Memory B cell (primary cell): ENCODE data around the gene IDI2.

Experiments used
- ATAC-seq: fragments of 150-1000 bp; cut with Tn5 transposase; 2 replicates; pipeline ENCODE4 v1.10.0; 2021; ENCODE audit warnings: low read depth, mild to moderate bottlenecking, moderate library complexity
- DNase-seq, 2 donors: peaks; one replicate each; pipeline ENCODE4 v3.0.0; 2022; ENCODE audit warnings: low spot score in 2 of 2
- H3K27ac Mint-ChIP-seq: one replicate; pipeline ENCODE4 v1.8.0; 2022; ENCODE audit warnings: mild to moderate bottlenecking, moderate library complexity, mixed read lengths
- H3K27me3 Mint-ChIP-seq: one replicate; pipeline ENCODE4 v1.8.0; 2022; ENCODE audit warnings: mixed read lengths
- H3K36me3 Mint-ChIP-seq: one replicate; pipeline ENCODE4 v1.8.0; 2022; ENCODE audit warnings: mild to moderate bottlenecking, mixed read lengths
- H3K4me1 Mint-ChIP-seq: one replicate; pipeline ENCODE4 v1.8.0; 2022; ENCODE audit warnings: mixed read lengths
- H3K4me3 Mint-ChIP-seq: one replicate; pipeline ENCODE4 v1.8.0; 2022; ENCODE audit warnings: mild to moderate bottlenecking, moderate library complexity, mixed read lengths
- H3K9me3 Mint-ChIP-seq: one replicate; pipeline ENCODE4 v1.8.0; 2022; ENCODE audit warnings: mixed read lengths

The IDI2 gene

DNA sequence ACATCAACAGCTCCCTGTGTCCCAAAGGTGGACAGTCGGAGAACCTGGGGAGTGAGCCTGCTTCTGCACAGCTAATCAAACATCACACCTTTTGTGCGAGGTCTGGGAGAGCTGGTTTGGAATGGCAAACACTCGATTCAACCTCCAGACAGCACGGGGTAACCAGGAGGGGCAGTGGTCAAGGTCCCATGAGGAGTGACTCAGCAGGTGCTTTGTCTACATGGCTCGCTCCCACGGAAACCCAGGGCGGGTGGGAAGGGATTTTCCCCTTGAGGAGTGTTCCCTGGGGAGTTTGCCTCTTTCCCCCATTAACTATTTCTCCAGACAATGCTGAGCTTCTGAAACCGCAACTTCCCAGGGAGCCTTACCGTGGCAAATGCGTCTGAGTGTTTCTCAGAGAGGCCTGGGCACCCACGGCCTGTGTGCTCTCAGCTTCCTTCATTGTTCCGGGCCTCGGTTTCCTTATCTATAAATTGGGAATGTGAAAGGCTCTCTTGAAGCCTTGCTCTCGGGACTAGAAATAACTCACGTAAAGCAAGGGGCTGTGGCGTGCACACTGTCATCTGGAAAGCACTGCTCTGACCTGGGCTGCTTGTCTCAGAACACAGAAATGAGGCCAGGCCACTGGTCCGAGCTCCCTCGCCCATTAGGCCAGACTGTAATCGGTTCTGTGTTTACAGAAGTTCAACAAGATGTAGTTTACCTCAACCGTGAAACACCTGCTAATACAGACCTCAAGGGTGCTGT, 51.4 kb downstream of the IDI2 start:
- Mint-ChIP-seq H3K27ac (no peak overlapping the region), H3K4me3 (no peak overlapping the region), H3K27me3 (peaks cover 4% of the 10 kb centered on the region), H3K4me1 (peaks cover 4% of the 10 kb centered on the region), H3K36me3 (peaks cover 9% of the 10 kb centered on the region), H3K9me3 (peaks cover 13% of the 10 kb centered on the region)
- ATAC-seq (no peak), DNase-seq (no peak)

DNA sequence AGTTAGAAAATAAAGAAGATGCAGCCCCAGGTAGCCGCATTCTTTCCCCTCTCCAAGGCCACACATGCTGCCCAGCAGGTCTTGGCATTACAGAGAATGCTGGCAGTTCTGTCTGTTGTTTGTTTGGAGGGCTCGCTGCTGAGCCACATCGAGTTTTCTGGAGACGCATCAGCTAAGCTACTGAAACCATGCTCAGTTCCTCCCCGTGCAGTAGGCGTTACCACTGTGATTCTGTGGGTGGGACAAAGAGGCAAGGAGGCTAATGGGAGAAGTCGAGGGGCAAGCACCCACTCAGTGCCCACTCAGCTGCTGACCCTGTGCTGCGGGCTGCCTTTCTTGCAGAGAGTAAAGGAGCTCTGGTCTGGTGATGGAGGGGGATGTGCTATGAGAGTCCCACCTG, 52.9 kb downstream of the IDI2 start:
- DNase-seq (no peak), ATAC-seq (peak; percentile 31)
- peaks cover 7% of the 10 kb centered on the region for H3K9me3 Mint-ChIP-seq
- peaks cover 4% of the 10 kb centered on the region for H3K4me1 Mint-ChIP-seq
- H3K27ac Mint-ChIP-seq = no peak overlapping the region
- H3K36me3 Mint-ChIP-seq = peaks cover 8% of the 10 kb centered on the region
- H3K27me3 Mint-ChIP-seq = peaks cover 10% of the 10 kb centered on the region
- no peak overlapping the region for H3K4me3 Mint-ChIP-seq

DNA sequence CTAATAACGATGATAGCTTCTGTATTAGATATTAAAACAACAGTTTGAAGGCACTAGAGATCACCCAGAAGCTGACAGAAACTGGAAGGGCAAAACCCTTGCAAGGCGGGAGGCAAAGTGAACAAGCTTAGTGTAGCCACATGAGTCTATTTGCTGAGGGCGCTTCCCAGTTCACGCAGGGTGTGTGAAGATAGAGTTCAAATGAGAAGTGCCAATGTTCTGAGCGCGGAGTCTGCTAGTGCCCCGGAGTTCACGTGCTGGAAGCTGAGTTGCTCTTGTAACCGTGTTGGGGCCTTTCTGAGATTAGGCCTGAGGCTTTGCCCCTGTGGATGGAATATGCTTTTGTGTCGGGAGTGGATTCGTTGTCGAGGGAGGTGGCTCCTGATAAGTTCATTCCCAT, 54.0 kb downstream of the IDI2 start:
- peaks cover 7% of the 10 kb centered on the region for H3K9me3 Mint-ChIP-seq
- no peak overlapping the region for H3K4me3 Mint-ChIP-seq
- peaks cover 6% of the 10 kb centered on the region for H3K36me3 Mint-ChIP-seq
- H3K4me1 Mint-ChIP-seq = peaks cover 4% of the 10 kb centered on the region
- DNase-seq (no peak), ATAC-seq (no peak)
- H3K27me3 Mint-ChIP-seq = peaks cover 13% of the 10 kb centered on the region
- H3K27ac Mint-ChIP-seq = no peak overlapping the region

DNA sequence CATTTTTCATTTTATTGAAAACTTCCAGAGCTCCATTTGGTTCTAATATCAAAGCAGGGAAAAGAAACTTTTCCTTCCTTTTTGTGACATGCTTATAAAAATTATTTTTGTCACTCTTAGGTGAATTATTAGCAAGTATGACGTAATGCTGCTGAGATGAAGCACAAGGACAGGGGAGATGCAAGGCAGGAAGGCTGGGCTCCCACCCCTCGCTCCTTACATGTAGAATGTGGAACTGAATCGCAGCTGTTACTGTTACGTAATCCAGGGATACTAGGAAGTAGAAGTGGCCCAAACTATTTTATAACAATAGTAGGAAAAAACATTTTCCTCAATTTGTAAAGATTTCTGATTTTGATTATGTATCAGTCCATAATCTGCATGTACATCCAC, 54.5 kb downstream of the IDI2 start:
- H3K9me3 Mint-ChIP-seq = peaks cover 2% of the 10 kb centered on the region
- H3K27ac Mint-ChIP-seq = no peak overlapping the region
- ATAC-seq (no peak), DNase-seq (no peak)
- H3K4me1 Mint-ChIP-seq = peaks cover 4% of the 10 kb centered on the region
- peaks cover 14% of the 10 kb centered on the region for H3K27me3 Mint-ChIP-seq
- H3K36me3 Mint-ChIP-seq = peaks cover 2% of the 10 kb centered on the region
- no peak overlapping the region for H3K4me3 Mint-ChIP-seq

GRCh38 chr10:970311-971149, 55.1 kb downstream of the IDI2 start:
- no peak overlapping the region for H3K4me3 Mint-ChIP-seq
- no peak overlapping the region for H3K27ac Mint-ChIP-seq
- ATAC-seq = no peak
- H3K4me1 Mint-ChIP-seq = peaks cover 4% of the 10 kb centered on the region
- H3K27me3 Mint-ChIP-seq = peaks cover 19% of the 10 kb centered on the region
- H3K36me3 Mint-ChIP-seq = no peaks in the 10 kb centered on the region
- peaks cover 2% of the 10 kb centered on the region for H3K9me3 Mint-ChIP-seq
- no peak for DNase-seq

- peaks cover 21% of the 10 kb centered on the region for H3K27me3 Mint-ChIP-seq
Measured at GRCh38 chr10:969473-970150, 56.0 kb downstream of the IDI2 start.

More at GRCh38 chr10:969473-970150, 56.0 kb downstream of the IDI2 start:
- peaks cover 4% of the 10 kb centered on the region for H3K4me1 Mint-ChIP-seq
- H3K4me3 Mint-ChIP-seq = no peak overlapping the region
- no peak for DNase-seq
- ATAC-seq = no peak
- H3K36me3 Mint-ChIP-seq = no peaks in the 10 kb centered on the region
- peaks cover 2% of the 10 kb centered on the region for H3K9me3 Mint-ChIP-seq
- no peak overlapping the region for H3K27ac Mint-ChIP-seq
